Measurements from ENCODE around the gene CALN1. TPM values are rescaled to one million over a fixed set of nuclear protein-coding genes. Genes with fewer than 3 reads are reported as not detected.
"Not testable (repeated sequence)": the region's sequence is repeated elsewhere in the genome, so short reads cannot be mapped to it uniquely, and the experiment has no call there.

The CALN1 gene
- polyA plus RNA-seq, 1 experiment: not detected

- peak; percentile 50 for TF ChIP-seq CTCF (IDR thresholded peaks at IDR 0.05; ENCODE audit: insufficient read depth, low read depth, low read length)
- no peaks in the 10 kb centered on the region for H3K27me3 ChIP-seq (ENCODE audit: control insufficient read depth, insufficient read depth, low read length)
- H3K36me3 ChIP-seq (ENCODE audit: control insufficient read depth, insufficient read depth, low read length): no peaks in the 10 kb centered on the region
- CTCF ChIA-PET: interaction anchor here (0.7 to 2.1 kb wide), 4 partner anchors 9 to 17 kb away, joined by 3 to 8 read pairs (median 4); no protein-coding TSS in a partner anchor
- no peak overlapping the region for H3K4me3 ChIP-seq (ENCODE audit: low read depth, low read length)
- POLR2A ChIA-PET: no interaction called here
- DNase-seq (ENCODE audit: low read depth): no peak
These were observed 659.8 kb downstream of the CALN1 start for GRCh38 chr7:71752171-71752935.

- no peak for TF ChIP-seq CTCF (IDR thresholded peaks at IDR 0.05; ENCODE audit: insufficient read depth, low read depth, low read length)
- H3K4me3 ChIP-seq (ENCODE audit: low read depth, low read length): no peak overlapping the region
- no peaks in the 10 kb centered on the region for H3K27me3 ChIP-seq (ENCODE audit: control insufficient read depth, insufficient read depth, low read length)
- no peaks in the 10 kb centered on the region for H3K36me3 ChIP-seq (ENCODE audit: control insufficient read depth, insufficient read depth, low read length)
- ChIA-PET POLR2A (no interaction called here), CTCF (no interaction called here)
- no peak for DNase-seq (ENCODE audit: low read depth)
These were observed 661.8 kb downstream of the CALN1 start for GRCh38 chr7:71750290-71750689.

GRCh38 chr7:71746006-71746405 lies 666.1 kb downstream of the CALN1 start:
- ChIA-PET POLR2A (no interaction called here), CTCF (interaction anchor here (1.2 kb wide), 1 partner anchor 9 kb away, joined by 3 read pairs; no protein-coding TSS in a partner anchor)
- DNase-seq (ENCODE audit: low read depth): no peak
- no peak overlapping the region for H3K4me3 ChIP-seq (ENCODE audit: low read depth, low read length)
- no peaks in the 10 kb centered on the region for H3K27me3 ChIP-seq (ENCODE audit: control insufficient read depth, insufficient read depth, low read length)
- TF ChIP-seq CTCF (IDR thresholded peaks at IDR 0.05; ENCODE audit: insufficient read depth, low read depth, low read length): no peak
- no peaks in the 10 kb centered on the region for H3K36me3 ChIP-seq (ENCODE audit: control insufficient read depth, insufficient read depth, low read length)

- TF ChIP-seq CTCF (IDR thresholded peaks at IDR 0.05; ENCODE audit: insufficient read depth, low read depth, low read length): no peak
- H3K36me3 ChIP-seq (ENCODE audit: control insufficient read depth, insufficient read depth, low read length): no peaks in the 10 kb centered on the region
- DNase-seq (ENCODE audit: low read depth): no peak
- ChIA-PET CTCF (interaction anchor here (0.8 kb wide), 1 partner anchor 12 kb away, joined by 3 read pairs; no protein-coding TSS in a partner anchor), POLR2A (no interaction called here)
- H3K4me3 ChIP-seq (ENCODE audit: low read depth, low read length): no peak overlapping the region
- H3K27me3 ChIP-seq (ENCODE audit: control insufficient read depth, insufficient read depth, low read length): no peaks in the 10 kb centered on the region
These were observed 672.0 kb downstream of the CALN1 start for GRCh38 chr7:71740174-71740560.

- TF ChIP-seq CTCF (IDR thresholded peaks at IDR 0.05; ENCODE audit: insufficient read depth, low read depth, low read length): no peak
- Histone ChIP-seq H3K4me3 (ENCODE audit: low read depth, low read length) (no peak overlapping the region), H3K36me3 (ENCODE audit: control insufficient read depth, insufficient read depth, low read length) (no peaks in the 10 kb centered on the region), H3K27me3 (ENCODE audit: control insufficient read depth, insufficient read depth, low read length) (no peaks in the 10 kb centered on the region)
- ChIA-PET CTCF (interaction anchor here (0.8 kb wide), 1 partner anchor 13 kb away, joined by 3 read pairs; no protein-coding TSS in a partner anchor), POLR2A (no interaction called here)
- no peak for DNase-seq (ENCODE audit: low read depth)
These were observed 672.5 kb downstream of the CALN1 start for GRCh38 chr7:71739520-71740173.

- POLR2A ChIA-PET; DNase-seq (ENCODE audit: low read depth); H3K4me3 ChIP-seq (ENCODE audit: low read depth, low read length); H3K36me3 ChIP-seq (ENCODE audit: control insufficient read depth, insufficient read depth, low read length); H3K27me3 ChIP-seq (ENCODE audit: control insufficient read depth, insufficient read depth, low read length): not testable (repeated sequence)
- CTCF ChIA-PET: interaction anchor here (1.6 kb wide), 1 partner anchor 8 kb away, joined by 3 read pairs; no protein-coding TSS in a partner anchor
These were observed 674.1 kb downstream of the CALN1 start for GRCh38 chr7:71737931-71738540.
